Measurements from ENCODE around the gene MRPL20. TPM values are rescaled to one million over a fixed set of nuclear protein-coding genes. Genes with fewer than 3 reads are reported as not detected.

MRPL20 gene
- polyA plus RNA-seq, 3 donors, result 84.3 to 186 (median 156) TPM

DNA sequence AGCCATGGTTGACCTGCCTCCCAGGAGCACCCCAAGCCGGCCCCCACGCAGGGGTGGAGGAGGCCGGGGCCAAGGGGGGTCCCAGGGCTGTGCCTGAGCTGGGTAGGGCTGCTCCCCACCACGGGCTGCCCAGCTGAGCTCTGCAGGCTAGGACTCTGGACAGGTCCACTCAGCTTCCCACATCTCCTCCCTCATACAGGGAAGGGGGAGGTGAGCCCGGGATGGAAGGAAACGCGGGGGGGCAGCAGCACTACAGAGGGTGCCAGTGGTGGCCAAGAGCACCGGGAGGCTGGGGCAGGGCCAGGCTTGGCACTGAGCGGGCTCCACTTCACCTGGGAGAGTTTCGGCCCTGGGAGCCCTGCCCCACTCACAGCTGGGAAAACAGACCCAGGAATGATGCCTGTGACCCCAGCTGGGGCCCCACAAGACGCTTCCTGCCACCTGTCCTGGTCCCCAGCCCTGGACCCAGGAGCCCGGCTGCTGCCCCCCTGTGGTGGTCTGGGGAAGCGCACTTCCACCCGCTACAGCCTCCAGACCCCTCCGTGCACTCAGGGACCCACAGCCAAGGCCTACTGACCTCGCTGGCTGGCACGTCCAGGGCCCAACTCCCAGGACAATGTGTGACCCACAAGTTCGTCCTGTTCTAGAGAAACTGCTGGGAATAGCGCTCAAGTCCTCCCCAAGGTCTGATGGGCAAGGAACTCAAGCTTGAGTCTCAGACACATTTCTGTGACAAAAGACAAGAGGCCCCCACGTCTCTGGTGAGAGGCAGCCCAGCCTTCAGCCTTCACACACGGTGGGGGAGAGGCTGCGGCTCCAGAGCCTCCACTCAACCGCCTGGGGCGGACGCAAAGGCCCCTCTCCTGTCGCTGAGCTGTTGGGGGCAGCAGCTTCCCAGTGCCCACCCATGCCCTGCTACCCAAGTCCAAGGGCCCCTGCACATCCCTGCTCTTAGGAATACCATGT is 35.1 kb downstream of the MRPL20 start:
- DNase-seq, result peak; percentile 40 to 63 (median 55)
- 33% methylated on average over 23 of the region's 26 CpGs for WGBS (ENCODE audit: insufficient coverage)
- peaks cover 7 to 12% (median 10%) of the 10 kb centered on the region in 3 donors for H3K27me3 Mint-ChIP-seq (ENCODE audit: low read depth in 3 of 3)
- H3K9me3 Mint-ChIP-seq, result peaks cover 0 to 3% (median 0%) of the 10 kb centered on the region in 7 donors
- Histone ChIP-seq H3K9me3 (replicated peaks in 1 of 2; ENCODE audit: control insufficient read depth in 1 of 2, insufficient read depth in 1 of 2, low read length in 2 of 2) (peaks cover 0 to 4% of the 10 kb centered on the region in 2 donors), H3K9ac (ENCODE audit: insufficient read depth, low read length, poor library complexity, severe bottlenecking) (peak overlapping the region; percentile 47), H3K4me1 (ENCODE audit: control insufficient read depth in 1 of 2, insufficient read depth in 2 of 2, low read length in 2 of 2) (peaks cover 37 to 49% of the 10 kb centered on the region in 2 donors), H3K79me2 (ENCODE audit: insufficient read depth, low read length) (peaks cover 20% of the 10 kb centered on the region), H3K36me3 (replicated peaks in 1 of 2; ENCODE audit: control insufficient read depth in 1 of 2, insufficient read depth in 2 of 2, low read length in 2 of 2) (peaks cover 0 to 9% of the 10 kb centered on the region in 2 donors), H3K27me3 (ENCODE audit: control insufficient read depth in 2 of 2, insufficient read depth in 2 of 2, low read length in 2 of 2) (no peaks in the 10 kb centered on the region), H3K4me2 (replicated peaks; ENCODE audit: extremely low read depth, low read length, poor library complexity, severe bottlenecking) (peak overlapping the region; percentile 54), H3K27ac (ENCODE audit: low read depth in 1 of 2, low read length in 2 of 2) (no peak overlapping the region), H3K4me3 (replicated peaks in 1 of 3; ENCODE audit: low read depth in 2 of 3, low read length in 3 of 3) (peak overlapping the region in 1 of 3 experiments; percentile 48), H4K20me1 (ENCODE audit: insufficient read depth, low read length) (peaks cover 19% of the 10 kb centered on the region), H2AFZ (ENCODE audit: insufficient read depth, low read depth, low read length, poor library complexity, severe bottlenecking) (no peak overlapping the region)
- peaks cover 40% of the 10 kb centered on the region for H3K4me1 Mint-ChIP-seq
- peaks cover 8 to 12% of the 10 kb centered on the region in 2 donors for H3K36me3 Mint-ChIP-seq
- H3K4me3 Mint-ChIP-seq, result peak overlapping the region in 1 of 2 donors; percentile 39
- TF ChIP-seq, protein P1, sequence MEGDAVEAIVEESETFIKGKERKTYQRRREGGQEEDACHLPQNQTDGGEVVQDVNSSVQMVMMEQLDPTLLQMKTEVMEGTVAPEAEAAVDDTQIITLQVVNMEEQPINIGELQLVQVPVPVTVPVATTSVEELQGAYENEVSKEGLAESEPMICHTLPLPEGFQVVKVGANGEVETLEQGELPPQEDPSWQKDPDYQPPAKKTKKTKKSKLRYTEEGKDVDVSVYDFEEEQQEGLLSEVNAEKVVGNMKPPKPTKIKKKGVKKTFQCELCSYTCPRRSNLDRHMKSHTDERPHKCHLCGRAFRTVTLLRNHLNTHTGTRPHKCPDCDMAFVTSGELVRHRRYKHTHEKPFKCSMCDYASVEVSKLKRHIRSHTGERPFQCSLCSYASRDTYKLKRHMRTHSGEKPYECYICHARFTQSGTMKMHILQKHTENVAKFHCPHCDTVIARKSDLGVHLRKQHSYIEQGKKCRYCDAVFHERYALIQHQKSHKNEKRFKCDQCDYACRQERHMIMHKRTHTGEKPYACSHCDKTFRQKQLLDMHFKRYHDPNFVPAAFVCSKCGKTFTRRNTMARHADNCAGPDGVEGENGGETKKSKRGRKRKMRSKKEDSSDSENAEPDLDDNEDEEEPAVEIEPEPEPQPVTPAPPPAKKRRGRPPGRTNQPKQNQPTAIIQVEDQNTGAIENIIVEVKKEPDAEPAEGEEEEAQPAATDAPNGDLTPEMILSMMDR (IDR thresholded peaks at IDR 0.05), result peak; percentile 96
- intact Hi-C loops (cut with micrococcal nuclease), result loop anchor here in 1 of 2 donors (10.0 kb wide), 2 partner anchors 257 to 357 kb away; partner anchors contain the start of genes C1orf159 and ISG15
- H3K27ac Mint-ChIP-seq, result peak overlapping the region in 2 of 7 donors; percentile 51 to 73

DNA sequence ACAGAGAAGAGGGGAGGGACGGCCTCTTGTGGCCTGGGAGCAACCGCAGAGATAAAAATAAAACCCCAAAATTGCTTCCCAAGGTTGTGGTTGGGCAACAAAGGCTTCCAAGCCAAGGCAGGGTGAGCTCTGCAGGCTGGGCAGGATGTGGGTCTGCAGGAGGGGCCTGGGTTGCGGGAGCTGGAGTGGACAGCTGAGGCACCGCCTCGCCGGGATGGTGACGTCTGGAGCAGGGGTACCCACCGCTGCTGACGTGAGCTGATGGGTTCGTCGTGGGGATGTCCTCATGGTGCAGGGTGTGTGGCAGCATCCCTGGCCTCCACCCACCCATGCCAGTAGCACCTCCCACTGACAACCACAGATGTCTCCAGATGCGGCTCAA is 35.7 kb downstream of the MRPL20 start:
- peaks cover 19% of the 10 kb centered on the region for H4K20me1 ChIP-seq (ENCODE audit: insufficient read depth, low read length)
- H3K9me3 ChIP-seq (replicated peaks in 1 of 2; ENCODE audit: control insufficient read depth in 1 of 2, insufficient read depth in 1 of 2, low read length in 2 of 2), result peaks cover 0 to 11% of the 10 kb centered on the region in 2 donors
- H3K36me3 ChIP-seq (replicated peaks in 1 of 2; ENCODE audit: control insufficient read depth in 1 of 2, insufficient read depth in 2 of 2, low read length in 2 of 2), result peaks cover 0 to 9% of the 10 kb centered on the region in 2 donors
- Mint-ChIP-seq H3K36me3 (peaks cover 8 to 12% of the 10 kb centered on the region in 2 donors), H3K27ac (no peak overlapping the region), H3K9me3 (peaks cover 0 to 3% (median 0%) of the 10 kb centered on the region in 7 donors), H3K4me3 (peak overlapping the region in 1 of 2 donors; percentile 39), H3K4me1 (peaks cover 40% of the 10 kb centered on the region), H3K27me3 (ENCODE audit: low read depth in 3 of 3) (peaks cover 7 to 12% (median 10%) of the 10 kb centered on the region in 3 donors)
- TF ChIP-seq, protein P1 (IDR thresholded peaks at IDR 0.05), result no peak
- H3K27ac ChIP-seq (ENCODE audit: low read depth in 1 of 2, low read length in 2 of 2), result no peak overlapping the region
- H3K4me1 ChIP-seq (ENCODE audit: control insufficient read depth in 1 of 2, insufficient read depth in 2 of 2, low read length in 2 of 2), result peaks cover 37 to 49% of the 10 kb centered on the region in 2 donors
- no peaks in the 10 kb centered on the region for H3K27me3 ChIP-seq (ENCODE audit: control insufficient read depth in 2 of 2, insufficient read depth in 2 of 2, low read length in 2 of 2)
- peak overlapping the region; percentile 54 for H3K4me2 ChIP-seq (replicated peaks; ENCODE audit: extremely low read depth, low read length, poor library complexity, severe bottlenecking)
- H3K79me2 ChIP-seq (ENCODE audit: insufficient read depth, low read length), result peaks cover 20% of the 10 kb centered on the region
- 0% methylated on average over 1 of the region's 12 CpGs for WGBS (ENCODE audit: insufficient coverage)
- intact Hi-C loops (cut with micrococcal nuclease), result loop anchor here in 1 of 2 donors (10.0 kb wide), 2 partner anchors 257 to 357 kb away; partner anchors contain the start of genes C1orf159 and ISG15
- DNase-seq, result peak in 2 of 3 donors; percentile 29 to 49
- peak overlapping the region; percentile 47 for H3K9ac ChIP-seq (ENCODE audit: insufficient read depth, low read length, poor library complexity, severe bottlenecking)
- peak overlapping the region in 1 of 3 experiments; percentile 48 for H3K4me3 ChIP-seq (replicated peaks in 1 of 3; ENCODE audit: low read depth in 2 of 3, low read length in 3 of 3)
- no peak overlapping the region for H2AFZ ChIP-seq (ENCODE audit: insufficient read depth, low read depth, low read length, poor library complexity, severe bottlenecking)

All from CD14-positive monocyte (primary cell).